G401.6 (cell line): ENCODE results near the gene RSPRY1.
"Not testable (repeated sequence)": the region's sequence is repeated elsewhere in the genome, so short reads cannot be mapped to it uniquely, and the experiment has no call there.

ENCODE experiments used
- FAIRE-seq: peaks from 2 replicates; lab custom pipeline; 2012; peaks lifted over from hg19 to GRCh38; lab: Jason Lieb, UNC

Gene RSPRY1

GRCh38 chr16:57271867-57272495 is 85.9 kb downstream of the RSPRY1 start:
- FAIRE-seq = no peak

DNA sequence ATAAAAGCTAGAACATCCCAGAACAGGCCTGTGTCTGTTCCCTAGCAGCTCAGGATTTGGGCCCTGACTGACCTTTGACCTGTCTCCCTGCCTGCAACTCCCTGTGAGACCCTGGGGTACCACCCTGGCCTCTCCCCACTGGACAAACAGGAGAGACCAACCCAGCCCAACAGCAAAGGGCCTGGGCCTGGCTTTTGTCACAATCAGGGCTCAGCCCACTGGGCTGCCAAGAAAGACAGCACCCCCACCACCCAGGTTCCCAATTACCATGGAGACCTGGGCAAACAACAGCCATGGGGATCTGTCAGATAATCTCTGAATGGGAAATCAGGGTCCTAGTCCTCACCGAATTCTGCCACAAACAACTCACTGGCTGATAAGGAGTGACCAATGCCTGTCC is 87.2 kb downstream of the RSPRY1 start:
- FAIRE-seq = no peak

GRCh38 chr16:57273826-57274225 is 87.7 kb downstream of the RSPRY1 start:
- FAIRE-seq = no peak

DNA sequence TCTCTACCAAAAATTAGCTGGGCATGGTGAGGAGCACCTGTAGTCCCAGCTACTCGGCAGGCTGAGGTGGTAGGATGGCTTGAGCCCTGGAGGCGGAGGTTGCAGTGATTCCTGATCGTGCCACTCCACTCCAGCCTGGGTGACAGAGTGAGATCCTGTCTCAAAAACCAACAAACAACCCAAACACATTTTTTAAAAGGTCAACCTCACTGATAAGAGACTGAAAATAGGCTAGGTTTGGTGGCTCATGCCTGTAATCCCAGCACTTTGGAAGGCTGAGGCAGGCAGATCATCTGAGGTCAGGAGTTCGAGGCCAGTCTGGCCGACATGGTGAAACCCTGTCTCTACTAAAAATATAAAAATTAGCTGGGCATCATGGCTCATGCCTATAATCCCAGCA is 89.8 kb downstream of the RSPRY1 start:
- FAIRE-seq = not testable (repeated sequence)

DNA sequence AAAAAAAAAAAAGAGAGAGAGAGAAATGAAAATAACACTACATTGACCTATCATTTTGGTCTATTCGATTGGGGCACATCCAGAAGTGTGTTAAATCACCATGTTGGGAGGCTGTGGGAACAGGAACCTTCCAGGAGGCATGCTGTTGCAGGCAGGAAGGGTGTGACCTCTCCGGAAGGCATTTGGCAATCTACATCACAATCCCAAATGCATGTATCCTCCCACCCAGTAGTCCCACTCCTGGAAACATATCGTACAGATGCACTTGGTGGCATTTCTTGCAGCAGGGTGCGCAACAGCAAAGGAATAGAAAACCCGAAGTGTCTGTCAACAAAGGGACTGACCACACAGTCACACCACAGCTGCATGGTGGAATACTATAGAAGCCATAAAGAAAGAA is 90.5 kb downstream of the RSPRY1 start:
- no peak for FAIRE-seq

DNA sequence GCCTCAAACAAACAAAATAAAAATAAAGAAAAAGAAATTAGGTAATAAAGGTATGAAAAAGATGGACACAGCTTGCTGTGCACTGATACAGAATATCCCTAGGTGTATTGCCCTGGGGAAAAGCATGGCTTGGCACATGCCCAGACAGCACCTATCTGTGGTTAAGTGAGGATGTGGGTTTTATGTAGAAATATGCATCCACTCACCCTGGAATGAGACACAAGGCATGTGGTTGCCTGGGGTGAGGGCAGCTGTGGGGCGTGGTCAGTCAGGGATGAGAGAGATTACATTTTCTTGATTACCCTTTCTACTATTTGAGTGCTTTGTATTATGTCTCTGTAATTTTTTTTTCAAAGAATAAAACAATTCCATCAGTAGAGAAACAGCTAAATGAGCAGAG is 91.5 kb downstream of the RSPRY1 start:
- FAIRE-seq = no peak

GRCh38 chr16:57278494-57278893 is 92.4 kb downstream of the RSPRY1 start:
- no peak for FAIRE-seq

- no peak for FAIRE-seq
These were observed 93.9 kb downstream of the RSPRY1 start for GRCh38 chr16:57279780-57280638.

DNA sequence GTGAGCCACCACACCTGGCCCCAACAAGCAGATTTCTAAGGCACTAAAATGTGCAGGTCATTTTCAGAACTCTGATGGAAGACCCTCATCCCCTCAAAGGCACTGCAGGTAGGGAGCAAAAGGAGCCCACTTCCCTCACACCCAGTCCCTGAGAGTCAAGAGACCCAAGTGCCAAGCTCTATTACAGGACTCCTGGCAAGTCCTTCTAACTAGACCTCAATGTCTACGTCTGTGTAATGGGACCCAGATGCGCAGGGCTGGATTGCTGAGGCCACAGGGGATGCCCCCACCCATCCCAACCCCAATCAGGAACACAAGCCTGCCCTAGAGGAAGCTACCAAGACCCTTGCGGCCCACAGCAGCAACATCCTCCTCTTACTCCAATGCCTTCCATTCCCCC is 95.7 kb downstream of the RSPRY1 start:
- no peak for FAIRE-seq

DNA sequence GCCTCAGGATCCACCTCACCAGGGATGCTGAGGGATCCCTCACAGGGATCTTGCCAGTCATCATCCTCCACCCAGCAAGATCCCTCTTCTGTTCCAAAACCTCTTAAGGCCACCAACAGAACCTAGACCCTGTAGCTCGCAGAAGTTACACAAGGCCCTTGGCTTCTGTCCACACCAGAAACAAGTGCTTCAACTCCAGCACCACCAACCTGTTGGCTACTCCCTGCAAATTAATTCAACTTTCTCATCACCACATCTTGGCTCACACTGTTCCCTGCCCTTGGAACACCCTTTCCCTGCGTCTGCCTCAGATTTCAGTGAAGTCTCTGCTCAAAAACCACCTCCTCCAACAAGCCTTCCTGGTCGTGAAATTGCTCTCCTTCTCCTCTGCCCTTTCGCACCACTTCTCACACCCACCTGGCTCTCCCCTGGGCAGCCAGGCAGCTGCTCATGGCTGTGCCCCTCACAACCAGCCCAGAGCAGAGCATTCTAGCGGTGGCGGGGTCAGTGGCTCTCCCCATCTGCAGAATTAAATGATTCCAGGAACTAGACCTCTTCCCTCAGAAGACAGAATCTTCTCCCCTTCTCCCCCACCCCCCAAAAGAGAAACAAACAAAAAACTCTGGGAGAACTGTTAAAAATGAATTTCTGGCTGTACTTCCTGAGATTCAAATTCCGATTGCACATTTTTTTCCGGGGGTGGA is 96.5 kb downstream of the RSPRY1 start:
- no peak for FAIRE-seq

GRCh38 chr16:57283214-57283958 is 97.3 kb downstream of the RSPRY1 start:
- no peak for FAIRE-seq

DNA sequence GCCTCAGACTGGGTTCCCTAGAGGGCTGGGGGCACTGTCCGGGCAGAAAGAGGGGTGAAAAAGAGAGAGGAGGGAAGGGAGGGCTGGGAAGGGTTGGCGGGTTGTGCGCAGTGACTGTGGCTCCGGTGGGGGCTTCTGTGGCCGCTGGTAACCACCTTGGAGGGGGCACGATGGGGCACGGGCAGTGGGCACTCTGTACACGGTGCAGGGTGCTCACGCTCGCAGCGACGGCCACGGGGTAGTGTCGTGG is 97.8 kb downstream of the RSPRY1 start:
- FAIRE-seq = no peak

- FAIRE-seq = no peak
These were observed 98.3 kb downstream of the RSPRY1 start, which contains the start of gene PLLP for GRCh38 chr16:57284209-57284951. PLLP (minus strand) TSS chr16:57284672; CDS start chr16:57284540, 132 bp downstream.

- no peak for FAIRE-seq
These were observed 98.8 kb downstream of the RSPRY1 start for GRCh38 chr16:57284952-57285363.

DNA sequence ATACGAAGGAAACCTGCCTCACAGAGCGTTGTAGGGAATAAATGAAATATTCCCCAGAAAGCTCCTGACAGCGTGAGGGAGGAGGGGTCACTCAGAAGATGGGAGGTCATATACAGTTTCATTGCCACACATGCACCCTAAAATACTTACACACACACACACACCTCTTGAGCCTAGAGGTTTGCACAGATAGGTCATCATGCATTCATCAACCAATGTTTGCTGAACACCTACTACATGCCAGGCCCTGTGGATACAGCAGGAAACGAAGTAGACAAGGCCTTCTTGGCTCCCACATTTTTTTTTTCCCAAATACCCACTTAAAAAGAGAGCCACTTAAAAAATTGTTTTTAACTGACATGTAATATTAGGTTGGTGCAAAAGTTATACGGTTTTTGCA is 99.2 kb downstream of the RSPRY1 start:
- no peak for FAIRE-seq

- FAIRE-seq = no peak
These were observed 103.5 kb downstream of the RSPRY1 start for GRCh38 chr16:57289391-57290257.
